CD4-positive, alpha-beta T cell treated with Interferon alpha-2 for 1 hour (primary cell): Measurements from ENCODE around the gene ANKS1A.
A peak's percentile ranks its signal among the peaks of the same experiment; 100 is the strongest.
"Not testable (repeated sequence)": the region's sequence is repeated elsewhere in the genome, so short reads cannot be mapped to it uniquely, and the experiment has no call there.

Experiments
- DNase-seq, 2 donors: peaks; one replicate each; pipeline ENCODE4 v3.0.0-alpha.2; 2020 to 2022

Gene ANKS1A

DNA sequence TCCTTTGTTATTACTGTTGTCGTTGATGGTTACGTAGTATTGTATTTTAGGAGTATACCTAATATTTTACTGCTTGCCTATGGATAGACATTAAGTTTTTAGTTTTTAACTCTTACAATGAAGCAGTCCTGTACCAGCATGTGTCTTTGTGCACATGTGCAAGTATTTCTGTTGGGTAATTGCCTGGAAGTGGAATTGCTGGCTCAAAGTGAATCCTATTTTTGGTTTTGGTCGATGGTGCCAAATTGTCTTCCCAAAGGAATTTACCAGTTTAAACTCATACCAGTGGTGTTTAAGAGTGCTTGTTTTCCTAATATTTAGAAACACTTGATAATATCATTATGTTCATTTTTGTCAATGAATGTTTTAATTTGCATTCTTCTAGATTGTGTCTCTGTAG, 75.5 kb downstream of the ANKS1A start:
- DNase-seq = no peak

DNA sequence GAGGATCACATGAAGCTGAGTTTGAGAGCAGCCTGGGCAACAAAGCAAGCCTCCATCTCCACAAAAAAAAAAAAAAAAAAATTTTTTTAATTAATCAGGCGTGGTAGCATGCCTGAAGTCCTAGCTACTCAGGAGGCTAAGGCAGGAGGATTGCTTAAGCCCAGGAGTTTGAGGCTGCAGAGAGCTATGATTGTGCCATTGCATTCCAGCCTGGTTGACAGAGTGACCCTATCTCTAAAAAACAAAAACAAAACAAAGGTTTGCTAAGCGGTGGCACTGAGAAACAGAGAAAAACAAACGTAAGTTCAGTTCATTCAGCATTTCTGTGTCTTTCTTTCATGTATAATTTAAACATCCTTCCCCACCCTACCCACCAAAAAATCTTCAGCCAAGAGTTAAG, 78.4 kb downstream of the ANKS1A start:
- no peak for DNase-seq

DNA sequence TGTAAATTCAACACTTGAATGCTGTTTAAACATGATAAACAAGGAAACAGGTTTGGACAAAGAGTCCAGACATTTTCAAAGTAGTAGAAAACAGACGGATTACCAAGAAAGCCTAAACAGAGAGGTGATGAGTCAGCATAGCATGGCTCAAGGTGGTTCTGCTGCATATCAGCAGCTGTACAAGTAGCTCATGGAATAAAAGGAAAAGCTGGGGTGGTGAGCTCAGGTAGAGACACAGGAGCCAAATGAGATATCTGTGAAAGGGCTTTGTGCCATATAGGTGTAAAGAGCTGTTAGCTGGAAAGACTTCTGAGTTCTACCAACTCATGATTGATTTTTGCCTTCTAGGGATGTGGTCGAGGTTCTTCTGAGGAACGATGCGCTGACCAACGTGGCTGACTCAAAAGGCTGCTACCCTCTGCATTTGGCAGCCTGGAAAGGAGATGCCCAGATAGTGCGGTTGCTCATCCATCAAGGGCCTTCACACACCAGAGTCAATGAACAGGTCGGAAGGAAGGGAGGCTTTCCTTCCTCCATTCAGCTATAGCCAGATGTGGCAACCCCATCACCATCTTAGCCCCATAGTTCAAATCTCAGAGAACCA, 80.7 kb downstream of the ANKS1A start:
- no peak for DNase-seq

DNA sequence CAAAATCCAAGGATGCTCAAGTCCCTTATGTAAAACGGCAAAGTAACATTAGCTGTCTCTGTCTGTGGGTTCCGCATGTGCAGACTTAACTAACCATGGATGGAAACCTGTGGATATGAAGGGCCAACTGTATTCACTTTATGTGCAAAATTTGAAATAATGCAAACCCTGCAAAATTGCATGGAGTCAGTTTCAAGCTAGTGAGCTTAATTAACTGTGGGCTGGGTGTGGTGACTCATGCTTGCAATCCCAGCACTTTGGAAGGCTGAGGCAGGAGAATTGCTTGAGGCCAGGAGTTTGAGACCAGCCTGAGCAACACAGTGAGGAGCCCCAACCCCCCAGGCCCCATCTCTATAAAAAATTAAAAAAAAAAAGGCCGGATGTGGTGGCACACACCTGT, 81.4 kb downstream of the ANKS1A start:
- no peak for DNase-seq

DNA sequence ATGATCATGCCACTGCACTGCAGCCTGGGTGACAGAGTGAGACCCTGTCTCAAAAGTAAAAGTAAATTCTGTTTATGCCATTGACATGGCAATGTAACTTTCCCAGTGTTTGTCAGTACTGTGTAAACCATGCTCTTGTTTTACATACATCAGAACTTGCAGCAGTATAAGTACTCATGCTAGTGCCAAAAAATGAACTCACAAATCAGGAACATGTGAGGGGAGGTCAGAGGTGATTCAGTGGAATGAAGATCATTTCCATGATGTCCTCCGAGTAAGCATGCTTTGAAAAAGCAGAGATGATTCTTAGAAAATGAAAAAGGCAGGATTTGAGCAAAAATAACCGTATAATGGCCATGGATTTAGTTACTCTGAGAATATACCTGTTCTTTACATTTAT, 81.9 kb downstream of the ANKS1A start:
- DNase-seq = no peak

DNA sequence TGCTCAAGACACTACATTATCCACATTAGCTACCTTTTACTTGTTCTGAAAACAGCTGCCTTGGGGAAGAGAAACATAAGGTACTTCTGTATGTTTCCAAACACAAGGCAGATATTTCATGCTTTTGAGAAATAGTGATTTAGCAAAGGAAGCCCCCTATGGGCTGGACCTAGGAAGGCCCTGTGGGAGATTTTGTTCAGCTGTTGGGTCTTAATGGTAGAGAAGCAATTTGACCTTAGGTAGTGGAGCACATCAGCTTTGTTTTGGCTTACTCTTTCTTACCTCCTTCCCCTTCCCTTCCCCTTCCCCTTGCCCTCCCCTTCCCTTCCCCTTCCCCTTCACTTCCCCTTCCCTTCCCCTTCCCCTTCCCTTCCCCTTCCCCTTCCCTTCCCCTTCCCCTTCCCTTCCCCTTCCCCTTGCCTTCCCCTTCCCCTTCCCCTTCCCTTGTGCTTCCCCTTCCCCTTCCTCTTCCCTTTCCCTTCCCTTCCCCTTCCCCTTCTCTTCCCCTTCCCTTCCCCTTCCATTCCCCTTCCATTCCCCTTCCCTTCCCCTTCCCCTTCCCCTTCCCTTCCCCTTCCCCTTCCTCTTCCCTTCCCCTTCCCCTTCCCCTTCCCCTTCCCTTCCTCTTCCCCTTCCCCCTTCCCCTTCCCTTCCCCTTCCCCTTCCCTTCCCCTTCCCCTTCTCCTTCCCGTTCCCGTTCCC, 84.6 kb downstream of the ANKS1A start:
- peak in 1 of 2 donors; percentile 4 for DNase-seq

DNA sequence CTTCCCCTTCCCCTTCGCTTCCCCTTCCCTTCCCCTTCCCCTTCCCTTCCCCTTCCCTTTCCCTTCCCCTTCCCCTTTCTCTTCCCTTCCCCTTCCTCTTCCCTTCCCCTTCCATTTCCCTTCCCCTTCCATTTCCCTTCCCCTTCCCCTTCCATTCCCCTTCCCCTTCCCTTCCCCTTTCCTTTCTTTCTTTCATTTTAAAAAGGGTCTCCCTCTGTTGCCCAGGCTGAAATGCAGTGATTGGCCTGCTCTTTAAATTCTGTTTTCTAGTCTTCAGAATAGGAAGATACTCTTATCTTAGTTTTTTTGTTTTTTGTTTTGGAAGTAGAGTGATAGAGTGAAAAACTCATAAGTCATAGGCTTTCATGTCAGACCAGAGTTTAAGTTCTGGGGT, 85.2 kb downstream of the ANKS1A start:
- DNase-seq = no peak

DNA sequence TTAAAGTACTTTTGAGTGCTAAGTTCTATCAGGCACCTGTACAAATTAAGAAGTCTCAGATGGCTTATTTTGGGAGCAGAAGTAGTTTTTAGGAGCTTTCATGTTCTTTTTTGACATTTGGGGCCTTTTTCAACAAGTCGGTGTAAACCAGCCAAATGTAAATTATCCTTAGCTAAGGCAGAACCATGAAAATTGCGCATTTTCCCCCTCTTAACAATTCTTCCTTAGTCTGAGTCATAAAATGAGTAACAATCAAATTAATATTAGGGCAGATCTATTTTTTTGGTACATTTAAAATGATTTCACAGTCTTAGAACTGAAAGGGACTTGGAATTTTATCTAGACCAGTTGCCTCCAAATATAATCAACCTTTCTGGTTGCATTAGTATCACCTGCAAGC, 87.2 kb downstream of the ANKS1A start:
- DNase-seq = no peak

DNA sequence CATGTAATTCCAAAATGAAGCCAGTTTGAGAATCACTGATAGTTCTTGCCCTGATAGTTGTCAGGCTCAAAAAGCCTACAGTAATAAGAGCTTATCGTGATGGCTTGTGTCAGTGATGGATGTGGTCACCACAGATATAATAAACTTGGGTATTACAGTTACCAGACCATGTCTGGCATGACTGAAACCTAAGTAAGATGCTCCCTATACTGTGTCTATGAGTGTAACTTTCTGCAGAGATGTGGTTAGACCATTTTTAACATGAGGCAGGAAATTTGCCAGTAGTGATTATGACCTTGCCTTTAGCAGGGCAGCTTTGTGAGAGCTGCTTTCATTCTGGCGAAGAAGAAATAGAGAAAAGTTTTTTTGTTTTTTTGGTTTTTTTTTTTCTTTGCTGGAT, 90.2 kb downstream of the ANKS1A start:
- DNase-seq = no peak

DNA sequence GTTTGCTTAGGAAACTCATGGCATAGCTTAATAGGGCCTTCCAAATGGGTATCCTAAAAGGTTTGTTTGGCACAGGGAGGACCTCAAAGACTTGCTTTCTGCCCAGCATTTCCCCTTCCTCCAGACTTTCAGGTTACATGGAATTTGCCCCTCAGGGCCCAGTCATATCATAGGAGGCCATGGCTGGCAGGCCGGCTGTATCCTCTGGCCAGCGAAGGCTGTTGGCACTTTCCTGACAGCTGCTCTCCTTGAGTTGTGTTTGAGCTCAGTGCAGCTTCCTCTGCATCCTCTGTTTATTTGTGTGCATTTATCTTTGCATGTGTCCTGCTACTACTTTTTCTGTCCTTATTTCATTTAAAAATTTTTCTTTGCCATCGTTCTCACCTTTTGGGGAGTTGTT, 90.9 kb downstream of the ANKS1A start:
- no peak for DNase-seq

DNA sequence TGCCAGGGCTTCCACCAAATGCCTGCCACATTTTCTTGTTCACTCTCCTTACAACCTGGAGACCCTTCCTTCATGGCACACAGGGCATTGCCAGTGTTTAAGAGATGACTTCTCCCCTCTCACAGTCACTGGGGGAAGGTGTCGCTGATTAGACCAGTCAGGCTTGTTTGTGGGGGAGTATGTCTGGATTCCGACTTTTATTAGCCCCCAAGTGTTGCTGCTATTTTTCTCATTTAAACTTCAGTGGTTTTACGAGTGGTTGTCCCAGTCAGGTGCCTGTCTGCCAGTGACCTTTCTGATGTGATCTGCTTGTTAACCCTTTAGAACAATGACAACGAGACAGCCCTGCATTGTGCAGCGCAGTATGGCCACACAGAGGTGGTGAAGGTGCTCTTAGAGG, 92.3 kb downstream of the ANKS1A start:
- DNase-seq = no peak

DNA sequence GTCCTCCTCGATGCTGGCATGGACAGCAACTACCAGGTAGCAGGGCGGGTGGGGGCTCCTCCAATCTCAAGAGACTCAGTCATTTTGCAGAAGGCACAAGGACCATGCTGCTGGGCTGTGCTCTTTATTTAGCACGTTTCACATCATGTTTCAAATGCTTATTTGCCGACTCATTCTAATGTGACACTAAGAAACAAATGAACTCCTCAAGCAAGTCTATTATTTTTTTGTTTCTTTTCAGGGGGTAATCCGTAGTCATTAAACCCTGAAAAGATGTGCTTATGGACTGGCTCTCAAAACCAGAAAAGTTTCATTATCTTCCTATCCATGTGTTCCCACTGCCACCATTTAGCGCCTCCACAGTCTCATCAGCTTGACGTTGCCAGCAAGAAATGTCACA, 92.9 kb downstream of the ANKS1A start:
- no peak for DNase-seq

DNA sequence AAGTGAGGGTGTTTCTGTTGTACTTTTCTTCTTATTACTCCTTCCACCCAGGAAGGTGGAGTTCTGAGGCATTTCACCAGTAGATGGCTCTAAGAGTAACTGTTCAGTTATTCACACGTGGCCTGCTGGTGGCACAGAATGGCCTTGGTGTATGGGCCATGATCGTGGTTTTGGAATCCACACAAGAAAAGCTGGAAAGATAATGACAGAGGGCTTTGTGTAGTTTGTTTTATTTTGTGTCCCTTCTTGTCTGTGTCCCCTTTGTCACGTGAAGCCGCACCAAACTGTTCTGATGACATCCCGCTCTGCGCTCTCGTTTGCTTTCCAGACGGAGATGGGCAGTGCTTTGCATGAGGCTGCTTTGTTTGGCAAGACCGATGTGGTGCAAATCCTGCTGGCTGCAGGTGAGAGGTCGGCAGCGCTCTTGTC, 93.4 kb downstream of the ANKS1A start:
- DNase-seq = no peak

DNA sequence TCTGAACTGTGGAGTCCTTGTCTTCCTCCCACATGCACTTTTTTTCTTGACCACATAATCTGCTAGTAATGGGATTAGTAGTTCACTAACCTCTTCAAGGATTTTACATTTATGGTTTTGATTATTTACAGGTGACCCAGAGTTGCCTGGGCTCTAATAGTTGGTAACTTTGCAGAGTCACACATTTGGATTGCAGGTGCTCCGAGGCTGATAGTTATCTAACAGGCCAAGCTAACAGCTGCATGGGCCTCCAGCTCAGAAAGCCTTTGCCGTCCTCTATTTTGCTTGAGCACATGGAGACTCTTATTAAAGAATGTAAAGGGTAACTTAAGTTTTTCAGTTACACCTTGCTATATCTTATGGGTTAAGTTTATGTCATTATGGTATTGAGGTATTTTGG, 95.4 kb downstream of the ANKS1A start:
- no peak for DNase-seq

DNA sequence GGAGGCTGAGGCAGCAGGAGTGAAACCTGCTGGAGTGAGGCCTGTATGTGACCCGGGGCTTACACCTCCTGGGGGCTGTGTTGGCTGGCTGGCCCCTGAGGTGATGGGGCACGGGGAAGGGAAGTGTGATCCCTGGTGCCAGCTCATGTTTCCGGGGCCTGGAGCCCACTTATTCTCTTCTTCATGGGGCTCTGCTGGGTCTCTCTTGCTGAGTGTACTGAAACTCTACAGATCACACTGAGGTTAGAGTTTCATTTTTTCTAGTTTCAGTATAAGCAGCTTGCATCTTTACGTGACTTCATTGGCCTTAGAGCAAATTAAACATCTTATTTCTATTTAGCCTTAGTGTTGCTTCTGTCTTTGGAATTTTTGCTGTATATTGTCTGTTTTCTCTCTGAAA, 96.2 kb downstream of the ANKS1A start:
- DNase-seq = no peak

DNA sequence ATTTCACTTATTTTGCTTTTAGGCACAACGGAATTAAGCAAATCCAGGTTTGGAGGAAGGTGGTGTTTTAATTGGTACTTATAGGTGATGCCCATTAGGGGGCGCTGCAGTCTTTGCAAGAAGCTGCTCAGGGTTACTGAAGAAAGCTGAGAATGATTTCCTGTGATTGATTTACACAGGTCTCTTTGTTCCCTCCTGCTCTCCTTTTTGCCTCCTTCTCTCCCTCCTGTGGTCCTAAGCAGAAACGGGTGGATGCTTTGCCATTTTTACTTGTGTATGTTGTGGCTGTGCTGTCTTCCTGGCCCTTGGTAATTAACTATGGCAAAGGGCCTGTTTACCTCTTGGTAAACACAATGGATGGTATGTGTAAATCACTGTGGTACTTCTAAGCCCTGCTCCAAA, 97.8 kb downstream of the ANKS1A start:
- peak; percentile 55 to 63 for DNase-seq

DNA sequence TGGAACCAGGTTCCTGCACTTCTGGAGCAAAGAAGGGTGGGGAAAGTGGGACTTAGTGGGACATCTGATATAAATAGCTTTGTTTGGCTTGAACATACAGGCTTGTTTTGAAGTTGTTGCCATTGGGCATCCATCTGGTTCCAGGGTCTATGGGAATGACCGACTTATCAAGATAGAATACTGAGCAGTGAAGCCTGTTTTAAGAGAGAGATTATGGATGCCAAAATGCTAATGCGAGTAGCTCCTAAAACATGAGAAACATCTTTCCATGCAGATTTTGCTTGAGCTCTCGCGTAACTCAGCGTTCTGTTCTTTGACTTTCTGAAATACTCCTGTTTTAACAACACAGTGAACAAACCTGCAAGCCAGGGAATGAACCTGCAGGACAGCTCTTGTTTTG, 98.5 kb downstream of the ANKS1A start:
- no peak for DNase-seq

DNA sequence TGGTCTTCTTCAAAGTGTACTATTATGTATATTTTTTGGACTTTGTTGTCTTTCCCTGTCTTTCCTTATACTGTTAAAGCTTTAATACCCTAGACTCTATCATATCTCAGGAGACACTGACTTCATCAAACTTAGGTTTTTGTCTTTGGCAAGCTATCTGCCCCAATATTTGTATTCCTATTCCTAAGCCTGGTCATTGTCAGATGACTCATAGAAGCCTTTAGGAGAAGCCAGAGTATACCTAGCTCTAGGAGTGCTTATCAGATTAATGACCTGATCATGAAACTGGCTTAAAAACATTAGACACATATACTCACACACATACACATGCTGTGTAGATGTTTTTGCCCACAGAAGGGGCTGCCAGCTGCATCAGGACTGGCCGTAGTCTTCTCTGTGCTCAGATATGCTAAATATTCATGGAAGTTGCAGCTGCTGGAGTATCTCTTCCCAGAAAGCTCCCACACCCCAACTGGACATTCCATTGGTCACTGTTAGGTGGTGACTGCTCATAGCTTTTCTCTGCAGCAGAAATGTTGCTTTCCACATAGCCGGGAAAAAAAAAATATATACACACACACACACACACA, 102.0 kb downstream of the ANKS1A start:
- DNase-seq = no peak

DNA sequence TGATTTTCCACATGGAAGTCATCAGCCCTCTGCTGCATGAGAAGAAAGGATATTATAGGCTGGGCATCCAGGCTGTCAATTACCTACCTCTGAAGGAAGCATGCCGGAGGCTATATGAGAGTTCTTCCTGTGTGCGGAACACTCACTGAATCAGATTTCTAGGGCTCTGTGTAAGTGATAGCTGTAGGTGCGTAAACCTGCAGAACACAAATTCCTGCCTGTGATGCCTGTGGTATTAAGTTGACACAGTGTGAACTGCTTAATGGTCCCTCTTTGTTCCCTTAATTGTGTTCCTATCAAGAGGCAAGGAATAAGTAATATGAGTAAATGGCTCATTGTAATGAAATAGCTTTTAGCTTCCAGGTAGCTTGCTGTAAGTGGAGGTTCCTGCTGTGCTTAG, 103.3 kb downstream of the ANKS1A start:
- DNase-seq = no peak

DNA sequence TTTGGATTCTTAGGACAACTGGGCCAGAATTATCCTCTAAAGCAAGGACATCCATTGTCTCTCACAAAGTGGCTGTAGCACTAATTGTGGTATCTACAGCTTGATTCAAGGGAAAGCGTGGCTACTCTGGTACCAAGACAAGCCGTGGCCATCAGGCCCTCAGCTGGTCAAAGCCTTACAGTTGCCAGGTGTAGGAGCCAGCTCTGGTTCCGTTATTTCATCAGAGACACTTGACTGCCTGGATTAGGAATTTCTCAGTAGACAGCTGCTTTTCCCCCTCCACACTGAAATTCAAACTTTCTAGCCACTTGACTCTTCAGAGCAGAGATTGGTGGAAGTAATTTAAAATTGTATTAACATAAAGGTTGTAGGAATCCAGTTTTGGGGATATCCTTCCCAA, 104.2 kb downstream of the ANKS1A start:
- DNase-seq = no peak

DNA sequence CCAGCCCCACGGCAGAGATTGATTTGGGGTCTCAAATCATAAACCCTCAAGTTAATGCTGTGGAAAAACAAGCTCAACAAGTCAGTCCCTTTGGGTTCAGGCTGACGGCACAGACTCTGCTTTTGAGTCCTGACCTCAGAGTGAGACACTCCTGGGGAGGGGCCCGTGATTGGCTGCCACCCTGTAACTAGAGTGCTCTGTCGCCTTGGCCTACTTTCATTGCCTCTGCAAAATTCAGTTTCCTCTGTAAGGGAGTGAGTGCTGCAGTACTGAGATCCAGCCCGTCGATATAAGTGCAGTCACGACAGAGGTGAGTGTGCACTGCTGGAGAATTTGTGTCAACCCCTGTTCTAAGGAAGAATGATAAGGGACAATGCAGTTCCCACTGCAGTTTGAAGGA, 105.6 kb downstream of the ANKS1A start:
- no peak for DNase-seq

DNA sequence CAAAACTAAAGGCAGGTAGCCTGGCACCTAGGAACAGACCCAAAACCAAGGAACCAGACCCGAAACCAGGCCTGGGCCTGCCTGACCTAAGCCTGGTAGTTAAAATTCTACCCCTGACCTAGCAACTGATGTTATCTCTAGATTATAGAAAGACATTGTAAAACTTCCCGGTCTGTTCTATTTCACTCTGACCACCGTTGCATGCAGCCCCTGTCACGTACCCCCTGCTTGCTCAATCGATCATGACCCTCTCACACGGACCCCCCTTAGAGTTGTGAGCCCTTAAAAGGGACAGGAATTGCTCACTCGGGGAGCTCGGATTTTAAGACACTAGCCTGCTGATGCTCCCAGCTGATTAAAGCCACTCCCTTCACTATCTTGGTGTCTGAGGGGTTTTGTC, 109.4 kb downstream of the ANKS1A start:
- not testable (repeated sequence) for DNase-seq

DNA sequence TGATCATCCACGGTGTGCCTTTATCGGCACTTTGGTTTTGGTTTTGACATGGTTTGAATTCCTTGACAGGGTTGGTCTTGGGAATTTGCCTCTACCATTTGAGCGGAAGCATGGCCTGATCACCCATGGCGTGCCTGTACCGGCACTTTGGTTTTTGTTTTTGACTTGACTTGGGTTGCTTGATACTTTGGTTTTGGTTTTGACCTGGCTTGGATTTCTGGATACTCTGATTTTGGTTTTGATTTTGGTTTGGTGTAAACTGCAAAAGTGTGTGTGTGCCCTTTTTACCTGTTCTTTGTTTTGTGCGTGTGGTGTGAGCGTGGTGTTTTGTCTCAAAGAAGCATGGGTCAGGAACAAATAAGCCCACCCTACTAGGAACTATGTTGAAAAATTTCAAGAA, 110.1 kb downstream of the ANKS1A start:
- DNase-seq = not testable (repeated sequence)

DNA sequence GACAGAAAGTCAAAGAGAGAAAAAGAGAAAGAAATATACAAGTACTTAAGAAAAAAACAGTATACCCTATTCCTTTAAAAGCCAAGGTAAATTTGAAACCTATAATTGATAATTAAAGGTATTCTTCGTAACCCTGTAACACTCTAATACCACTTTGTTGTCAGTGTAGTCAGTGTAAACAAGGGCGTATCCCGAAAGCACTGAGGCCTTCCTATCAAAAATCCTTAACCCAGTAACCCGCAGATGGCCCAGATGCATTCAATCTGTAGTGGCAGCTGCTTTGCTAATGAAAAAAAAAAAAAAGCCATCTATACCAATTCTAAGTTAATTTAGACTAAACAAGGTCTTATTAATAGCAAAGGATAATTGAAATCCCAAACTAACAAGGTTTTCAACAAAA, 110.9 kb downstream of the ANKS1A start:
- DNase-seq = not testable (repeated sequence)

DNA sequence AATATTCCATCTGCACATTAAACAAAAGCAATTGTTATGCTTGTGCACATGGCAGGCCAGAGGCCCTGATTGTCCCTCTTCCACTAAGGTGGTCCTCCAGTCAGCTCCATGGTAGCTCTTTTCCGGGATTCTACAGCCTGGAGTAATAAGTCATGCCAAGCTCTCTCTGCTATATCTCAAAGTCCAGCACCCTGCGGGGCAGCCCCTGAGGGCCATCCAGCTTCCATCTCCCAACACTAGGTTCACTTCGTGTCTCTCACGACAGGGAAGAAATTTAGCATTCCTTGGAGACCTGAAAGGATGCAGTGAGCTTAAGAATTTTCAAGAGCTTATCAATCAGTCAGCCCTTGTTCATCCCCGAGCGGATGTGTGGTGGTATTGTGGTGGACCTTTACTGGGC, 112.3 kb downstream of the ANKS1A start:
- not testable (repeated sequence) for DNase-seq
